Loucy (cell line): ENCODE measurements around the gene COL13A1.

Experiments used
- CTCF ChIP-seq: fragments of 200-600 bp; sonication (generic); conservative IDR thresholded peaks from 2 replicates; pipeline ENCODE4 v1.5.1; 2014; ENCODE audit warnings: mild to moderate bottlenecking, antibody characterized with exemption, low read length
- EZH2phosphoT487 ChIP-seq: fragments of 200-600 bp; IDR thresholded peaks from 2 replicates; pipeline ENCODE4 v1.6.1; 2018; ENCODE audit warnings: antibody characterized with exemption, mild to moderate bottlenecking, moderate library complexity, borderline replicate concordance

DNA sequence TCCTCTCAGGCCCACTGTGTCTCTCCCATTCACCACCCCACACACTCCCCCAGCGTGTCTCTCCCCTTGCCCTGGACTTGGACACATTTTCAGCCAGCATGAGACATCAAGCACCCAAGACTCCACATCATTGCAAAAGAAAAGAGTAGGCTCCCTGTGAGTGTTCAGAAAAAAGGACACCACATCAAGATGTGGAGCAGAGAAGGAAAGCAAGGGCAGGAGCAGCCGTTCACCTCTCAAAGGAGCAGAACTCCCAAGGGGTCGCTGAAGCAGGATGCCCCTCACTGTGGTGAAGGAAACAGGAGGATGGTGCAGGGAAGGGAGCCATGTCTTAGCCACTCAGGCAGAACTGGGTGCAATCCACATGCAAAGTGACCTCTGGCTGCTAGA is 161.0 kb downstream of the COL13A1 start:
- no peak for TF ChIP-seq EZH2phosphoT487
- TF ChIP-seq CTCF: no peak
